ENCODE results near the gene PLEKHA8. TPM values are rescaled to one million over a fixed set of nuclear protein-coding genes. Genes with fewer than 3 reads are reported as not detected.
A peak's percentile ranks its signal among the peaks of the same experiment; 100 is the strongest.

PLEKHA8 gene, protein sequence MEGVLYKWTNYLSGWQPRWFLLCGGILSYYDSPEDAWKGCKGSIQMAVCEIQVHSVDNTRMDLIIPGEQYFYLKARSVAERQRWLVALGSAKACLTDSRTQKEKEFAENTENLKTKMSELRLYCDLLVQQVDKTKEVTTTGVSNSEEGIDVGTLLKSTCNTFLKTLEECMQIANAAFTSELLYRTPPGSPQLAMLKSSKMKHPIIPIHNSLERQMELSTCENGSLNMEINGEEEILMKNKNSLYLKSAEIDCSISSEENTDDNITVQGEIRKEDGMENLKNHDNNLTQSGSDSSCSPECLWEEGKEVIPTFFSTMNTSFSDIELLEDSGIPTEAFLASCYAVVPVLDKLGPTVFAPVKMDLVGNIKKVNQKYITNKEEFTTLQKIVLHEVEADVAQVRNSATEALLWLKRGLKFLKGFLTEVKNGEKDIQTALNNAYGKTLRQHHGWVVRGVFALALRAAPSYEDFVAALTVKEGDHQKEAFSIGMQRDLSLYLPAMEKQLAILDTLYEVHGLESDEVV
- 10 to 100 TPM; 10.8 to 10.9 TPM for total RNA-seq

DNA sequence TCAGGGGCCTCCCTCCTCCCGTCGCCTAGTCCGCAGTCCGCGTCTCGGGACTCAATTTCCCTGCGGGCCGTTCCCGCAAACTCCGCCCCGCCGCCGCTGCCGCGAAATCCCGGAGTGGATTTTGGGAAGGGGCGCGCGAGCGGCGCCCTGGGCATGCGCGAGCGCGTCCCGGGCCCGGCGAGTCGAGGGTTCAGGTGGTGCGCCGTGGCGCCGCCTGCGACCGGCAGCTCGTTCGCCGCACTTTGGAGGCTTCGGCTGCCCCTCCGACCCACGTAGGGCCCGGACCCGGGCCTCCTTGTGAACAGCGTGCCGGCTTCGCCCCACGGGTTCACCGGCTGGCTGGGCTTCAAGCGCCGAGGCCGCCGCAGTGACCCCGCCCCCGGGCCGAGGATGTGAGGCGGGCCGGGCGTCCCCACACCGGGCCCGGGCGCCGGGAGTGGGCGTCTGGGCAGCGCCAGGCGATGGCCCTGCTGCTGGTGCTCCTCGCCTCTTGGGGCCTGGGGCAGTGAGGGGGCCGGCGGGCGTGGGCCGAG, at the start of gene PLEKHA8:
TSS of gene PLEKHA8 (plus strand) at position 197 of the 533 bp plus-strand sequence. CDS start 351 bp downstream, outside the sequence.
- peak within 1 kb of the TSS; percentile 93 for H3K4me3 Mint-ChIP-seq
- no peaks in the 10 kb centered on the region for H3K9me3 Mint-ChIP-seq (ENCODE audit: low read depth)
- peak; percentile 60 for ATAC-seq
- DNase-seq = peak; percentile 90
- peak within 1 kb of the TSS; percentile 89 for H3K27ac Mint-ChIP-seq
- CTCF ChIA-PET = interaction anchor here (0.8 to 1.4 kb wide), 3 partner anchors 34 to 107 kb away, joined by 3 to 5 read pairs (median 3); no protein-coding TSS in a partner anchor
- peaks cover 1% of the 10 kb centered on the region for H3K36me3 Mint-ChIP-seq
- H3K27me3 Mint-ChIP-seq = no peaks in the 10 kb centered on the region
- peaks cover 28% of the 10 kb centered on the region for H3K4me1 Mint-ChIP-seq

DNA sequence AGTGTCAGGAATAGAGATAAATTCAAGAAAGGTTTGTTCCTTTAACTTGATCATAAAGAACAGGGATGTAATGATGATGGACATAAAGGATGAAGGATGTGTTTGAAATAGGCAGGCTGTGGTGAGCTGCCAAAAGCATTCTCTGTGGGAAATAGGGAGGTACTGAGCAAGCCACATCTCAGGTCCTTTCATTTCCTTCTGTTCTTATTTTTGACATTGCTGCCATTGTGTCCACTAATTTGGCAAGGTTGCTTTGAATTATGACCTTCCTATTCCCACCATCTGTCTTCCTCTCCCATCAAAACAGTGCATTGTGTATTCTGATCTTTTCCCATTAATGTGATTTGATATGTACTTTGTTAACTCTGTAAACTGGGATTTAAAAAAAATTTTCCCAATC, 48.1 kb upstream of the PLEKHA8 start:
- no peak overlapping the region for H3K4me3 Mint-ChIP-seq
- ATAC-seq (no peak), DNase-seq (no peak)
- CTCF ChIA-PET = interaction anchor here (1.1 to 1.2 kb wide), 2 partner anchors 13 to 59 kb away, joined by 3 read pairs; no protein-coding TSS in a partner anchor
- H3K36me3 Mint-ChIP-seq = peaks cover 3% of the 10 kb centered on the region
- no peaks in the 10 kb centered on the region for H3K4me1 Mint-ChIP-seq
- no peak overlapping the region for H3K27ac Mint-ChIP-seq
- H3K27me3 Mint-ChIP-seq = peaks cover 30% of the 10 kb centered on the region
- no peaks in the 10 kb centered on the region for H3K9me3 Mint-ChIP-seq (ENCODE audit: low read depth)

DNA sequence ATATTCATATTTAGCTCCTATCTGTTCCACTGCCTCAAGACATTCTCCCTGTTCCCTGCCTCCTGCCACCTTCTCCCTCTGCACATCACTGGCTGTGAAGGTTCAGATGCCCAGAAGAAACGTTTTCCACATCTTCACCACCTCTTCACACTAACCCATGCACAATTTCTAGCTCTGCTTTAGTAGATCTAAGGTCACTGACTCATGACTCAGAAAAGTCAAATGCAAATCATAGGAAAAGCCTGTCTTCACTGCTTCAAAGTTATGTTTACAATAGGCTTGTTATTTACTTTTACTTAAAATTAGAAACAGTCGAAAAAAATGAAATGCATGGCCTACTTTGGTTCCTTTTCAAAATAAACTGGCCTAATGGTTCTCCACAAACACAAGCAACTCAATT, 41.1 kb upstream of the PLEKHA8 start:
- no peak overlapping the region for H3K27ac Mint-ChIP-seq

DNA sequence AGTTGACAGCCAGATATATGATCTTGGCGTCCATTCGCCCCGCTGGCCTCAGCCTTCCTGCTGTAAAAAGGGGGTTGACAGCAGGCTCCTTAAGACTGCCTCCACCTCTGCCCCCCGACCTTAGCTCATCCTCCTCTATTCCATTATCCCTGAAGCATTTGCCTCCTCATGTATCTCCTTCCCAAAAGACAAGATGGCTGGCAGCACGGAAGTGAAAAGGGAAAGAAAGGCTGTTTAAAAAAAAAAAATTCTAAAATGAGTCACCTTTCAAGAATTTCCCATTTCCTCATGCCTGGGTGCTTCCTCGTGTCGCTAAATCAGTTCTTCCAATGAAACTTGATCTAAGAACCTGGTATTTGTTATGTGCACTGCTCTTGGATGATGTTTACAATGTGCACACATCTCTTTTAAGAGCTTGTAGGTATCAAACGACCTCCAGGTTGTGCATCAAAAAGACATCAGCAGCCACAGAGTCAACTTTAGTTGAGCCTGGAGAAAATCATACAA, 40.3 kb upstream of the PLEKHA8 start:
- ATAC-seq (no peak), DNase-seq (no peak)
- peaks cover 3% of the 10 kb centered on the region for H3K36me3 Mint-ChIP-seq
- H3K4me1 Mint-ChIP-seq = peaks cover 15% of the 10 kb centered on the region
- H3K9me3 Mint-ChIP-seq (ENCODE audit: low read depth) = no peaks in the 10 kb centered on the region
- CTCF ChIA-PET = interaction anchor here (1.6 to 1.8 kb wide), 2 partner anchors 19 to 40 kb away, joined by 3 to 4 read pairs; no protein-coding TSS in a partner anchor
- H3K27ac Mint-ChIP-seq = no peak overlapping the region
- peak overlapping the region; percentile 63 for H3K4me3 Mint-ChIP-seq
- H3K27me3 Mint-ChIP-seq = peaks cover 54% of the 10 kb centered on the region

More for the DNA sequence above, 41.1 kb upstream of the PLEKHA8 start:
- CTCF ChIA-PET = interaction anchor here (0.7 to 1.8 kb wide), 4 partner anchors 10 to 128 kb away, joined by 3 to 4 read pairs (median 4); no protein-coding TSS in a partner anchor
- Mint-ChIP-seq H3K36me3 (peaks cover 3% of the 10 kb centered on the region), H3K9me3 (ENCODE audit: low read depth) (no peaks in the 10 kb centered on the region), H3K27me3 (peaks cover 46% of the 10 kb centered on the region), H3K4me1 (peaks cover 15% of the 10 kb centered on the region), H3K4me3 (no peak overlapping the region)
- DNase-seq (no peak), ATAC-seq (no peak)

DNA sequence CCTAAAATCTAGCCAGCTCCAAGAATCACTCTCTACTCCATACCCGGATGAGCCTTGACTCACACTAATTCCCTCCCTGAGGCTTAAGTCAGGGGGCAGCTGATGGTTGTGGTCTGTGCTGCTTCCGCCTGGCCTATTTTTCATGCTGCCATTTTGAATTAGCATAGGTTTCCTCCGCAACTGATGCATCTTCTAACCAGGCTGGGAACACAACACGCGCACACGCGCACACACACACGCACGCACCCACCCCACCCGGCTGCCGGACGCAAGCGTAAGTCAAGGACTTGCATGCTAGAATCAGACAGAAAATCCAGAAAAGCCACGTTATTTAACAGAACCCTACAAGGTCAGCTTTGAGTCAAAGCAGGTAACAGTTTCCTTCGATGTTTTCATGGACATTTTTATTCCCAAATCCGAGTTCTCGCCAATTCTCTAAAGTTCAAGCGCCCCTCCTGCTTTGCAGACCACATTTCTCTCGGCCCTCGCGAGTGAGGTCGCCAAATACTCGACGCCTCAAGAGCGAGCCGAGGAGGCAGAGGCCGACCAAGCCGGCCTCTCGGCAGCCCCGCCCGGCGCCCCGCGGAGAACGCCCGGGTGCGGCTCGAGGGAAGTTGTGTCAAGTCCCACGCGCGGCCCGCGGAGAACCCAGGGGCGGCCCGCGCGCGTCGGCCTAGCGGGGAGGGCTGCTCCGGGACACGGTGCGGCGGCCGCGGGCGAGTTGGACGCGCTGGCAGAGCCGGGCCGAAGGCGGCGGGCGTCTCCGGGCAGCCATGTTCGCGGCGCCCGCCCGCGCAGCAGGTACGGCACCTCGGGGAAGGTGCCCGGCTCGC, 39.6 kb upstream of the PLEKHA8 start:
- Mint-ChIP-seq H3K36me3 (peaks cover 2% of the 10 kb centered on the region), H3K27ac (peak overlapping the region; percentile 64), H3K4me3 (peak overlapping the region; percentile 63), H3K27me3 (peaks cover 54% of the 10 kb centered on the region), H3K9me3 (ENCODE audit: low read depth) (no peaks in the 10 kb centered on the region), H3K4me1 (peaks cover 15% of the 10 kb centered on the region)
- CTCF ChIA-PET = interaction anchor here (1.6 to 1.8 kb wide), 2 partner anchors 18 to 39 kb away, joined by 3 to 4 read pairs; no protein-coding TSS in a partner anchor
- ATAC-seq (peak; percentile 56), DNase-seq (peak; percentile 43)

DNA sequence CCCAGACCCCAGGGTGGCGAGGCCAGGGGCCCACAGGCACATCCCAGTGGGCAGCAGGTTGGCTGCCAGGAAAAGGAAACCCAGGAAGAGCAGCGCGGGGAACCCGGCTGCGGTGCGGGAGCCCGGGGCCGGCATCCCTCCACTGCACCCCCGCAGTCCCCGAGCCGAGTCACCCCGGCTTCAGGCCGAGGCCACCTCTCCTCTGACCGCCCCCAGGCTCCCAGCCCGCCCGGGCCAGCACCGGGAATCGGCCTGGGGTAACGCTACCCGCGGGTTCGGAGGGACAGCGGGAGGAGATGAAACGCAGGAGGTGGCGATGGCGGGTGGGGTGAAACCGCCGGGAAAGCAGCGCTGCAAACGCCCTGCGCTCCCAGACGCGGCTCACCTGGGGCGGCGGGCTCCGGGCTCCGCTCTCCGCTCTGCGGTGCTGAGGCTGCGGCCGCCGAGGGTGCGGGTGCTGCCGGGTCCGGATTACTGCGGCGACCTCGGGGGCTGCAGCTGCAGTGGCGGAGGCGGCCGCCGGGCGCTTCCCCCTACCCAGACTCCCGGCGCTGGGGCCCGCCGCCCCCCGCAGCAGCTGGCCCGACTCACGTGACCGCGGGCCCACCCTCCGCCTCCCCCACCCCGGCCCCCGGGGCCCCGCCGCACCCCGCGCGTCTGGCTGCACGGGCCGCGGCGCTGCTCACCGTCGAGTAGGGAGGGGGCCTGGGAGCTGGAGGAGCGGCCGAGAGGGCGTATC, 38.8 kb upstream of the PLEKHA8 start, which contains the start of gene SCRN1:
TSS of gene SCRN1 (minus strand) at position 545 of the 739 bp plus-strand sequence. CDS start 20,734 bp downstream, outside the sequence.
- CTCF ChIA-PET = no interaction called here
- Mint-ChIP-seq H3K9me3 (ENCODE audit: low read depth) (no peaks in the 10 kb centered on the region), H3K4me3 (peak within 1 kb of the TSS; percentile 64), H3K27ac (peak within 1 kb of the TSS; percentile 64), H3K4me1 (peaks cover 15% of the 10 kb centered on the region), H3K27me3 (peaks cover 54% of the 10 kb centered on the region), H3K36me3 (peaks cover 2% of the 10 kb centered on the region)
- DNase-seq (no peak), ATAC-seq (peak; percentile 65)

DNA sequence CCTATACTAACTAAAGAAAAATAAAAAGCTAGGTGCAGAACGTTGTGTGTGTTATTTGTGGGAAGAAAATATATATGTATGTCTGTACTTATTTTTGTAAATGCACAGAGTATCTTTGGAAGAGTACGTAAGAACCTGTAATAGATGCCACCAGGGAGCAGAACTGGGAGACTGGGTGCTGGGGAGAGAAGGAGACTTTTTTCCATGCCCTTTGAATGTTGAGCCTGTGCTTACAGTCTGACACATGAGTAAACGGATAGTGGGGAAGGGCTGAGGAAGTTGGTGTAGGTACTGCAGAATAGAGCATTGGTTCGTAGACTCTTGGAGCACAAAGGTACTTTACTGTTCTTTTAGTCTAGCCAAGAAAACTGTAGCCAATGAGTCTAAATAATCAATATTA, 37.3 kb upstream of the PLEKHA8 start:
- Mint-ChIP-seq H3K27ac (no peak overlapping the region), H3K36me3 (peaks cover 2% of the 10 kb centered on the region), H3K9me3 (ENCODE audit: low read depth) (no peaks in the 10 kb centered on the region), H3K4me1 (peaks cover 12% of the 10 kb centered on the region), H3K4me3 (no peak overlapping the region), H3K27me3 (peaks cover 53% of the 10 kb centered on the region)
- no peak for DNase-seq
- ATAC-seq = no peak
- CTCF ChIA-PET = interaction anchor here (1.0 kb wide), 1 partner anchor 71 kb away, joined by 3 read pairs; no protein-coding TSS in a partner anchor

DNA sequence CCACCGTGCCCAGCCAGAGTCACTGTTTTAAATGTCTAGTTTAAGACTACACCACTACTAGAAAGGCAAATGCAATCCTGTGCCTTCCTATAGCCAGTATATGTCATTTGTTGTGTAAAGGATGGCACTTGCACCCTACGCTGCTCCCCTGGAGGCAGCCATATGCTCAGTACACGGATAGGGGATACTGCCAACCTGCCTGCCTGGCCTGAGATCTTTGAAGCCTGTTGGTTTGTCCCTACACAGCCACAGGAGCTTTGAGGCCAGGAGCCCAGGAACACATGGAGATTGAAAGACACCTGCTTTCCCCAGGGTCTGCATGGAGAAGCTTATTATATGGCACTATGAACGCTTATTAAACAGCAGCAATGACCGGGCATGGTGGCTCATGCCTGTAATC, 36.3 kb upstream of the PLEKHA8 start:
- H3K27ac Mint-ChIP-seq = no peak overlapping the region
- peaks cover 3% of the 10 kb centered on the region for H3K9me3 Mint-ChIP-seq (ENCODE audit: low read depth)
- H3K4me3 Mint-ChIP-seq = no peak overlapping the region
- H3K36me3 Mint-ChIP-seq = peaks cover 1% of the 10 kb centered on the region
- ATAC-seq (no peak), DNase-seq (no peak)
- peaks cover 58% of the 10 kb centered on the region for H3K27me3 Mint-ChIP-seq
- CTCF ChIA-PET = no interaction called here
- H3K4me1 Mint-ChIP-seq = peaks cover 12% of the 10 kb centered on the region

DNA sequence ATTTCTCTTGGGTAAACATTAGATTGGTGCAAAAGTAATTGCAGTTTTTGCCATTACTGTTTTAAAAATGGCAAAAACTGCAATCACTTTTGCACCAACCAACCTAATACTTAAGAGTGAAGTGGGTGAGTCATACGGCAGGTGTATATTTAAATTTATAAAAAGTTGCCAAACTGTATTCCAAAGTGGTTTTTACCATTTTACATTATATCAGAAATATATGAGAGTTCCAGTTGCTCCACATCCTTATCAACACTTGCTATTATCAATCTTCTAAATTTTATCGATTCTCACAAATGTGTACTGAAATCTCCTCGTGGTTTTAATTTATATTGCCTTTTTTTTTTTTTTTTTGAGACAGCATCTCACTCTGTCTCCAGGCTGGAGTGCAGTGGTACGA, 35.1 kb upstream of the PLEKHA8 start:
- Mint-ChIP-seq H3K27me3 (peaks cover 59% of the 10 kb centered on the region), H3K9me3 (ENCODE audit: low read depth) (peaks cover 3% of the 10 kb centered on the region), H3K4me3 (no peak overlapping the region), H3K27ac (no peak overlapping the region), H3K36me3 (peaks cover 3% of the 10 kb centered on the region), H3K4me1 (peaks cover 10% of the 10 kb centered on the region)
- DNase-seq (no peak), ATAC-seq (no peak)
- CTCF ChIA-PET = interaction anchor here (0.9 kb wide), 1 partner anchor 12 kb away, joined by 3 read pairs; no protein-coding TSS in a partner anchor

DNA sequence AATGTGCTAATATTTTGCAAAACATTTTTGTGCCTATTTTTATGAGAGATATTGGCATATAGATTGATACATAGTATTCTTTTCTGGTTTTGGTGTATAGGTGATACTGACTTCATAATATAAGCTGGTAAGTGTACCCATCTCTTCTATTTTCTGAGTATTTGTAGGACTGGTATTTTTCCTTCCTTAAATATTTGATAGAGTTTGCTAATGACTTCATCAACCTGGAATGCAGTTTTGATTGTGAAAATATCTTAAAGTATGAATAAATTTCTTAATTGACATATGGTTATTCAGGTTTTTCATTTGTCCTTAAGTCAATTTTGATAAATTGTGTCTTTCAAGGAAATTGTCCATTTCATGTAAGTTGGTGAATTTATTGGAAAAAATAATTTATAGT, 32.6 kb upstream of the PLEKHA8 start:
- DNase-seq = no peak
- CTCF ChIA-PET = no interaction called here
- H3K36me3 Mint-ChIP-seq = peaks cover 3% of the 10 kb centered on the region
- H3K27ac Mint-ChIP-seq = no peak overlapping the region
- peaks cover 5% of the 10 kb centered on the region for H3K9me3 Mint-ChIP-seq (ENCODE audit: low read depth)
- peaks cover 64% of the 10 kb centered on the region for H3K27me3 Mint-ChIP-seq
- no peaks in the 10 kb centered on the region for H3K4me1 Mint-ChIP-seq
- no peak for ATAC-seq
- no peak overlapping the region for H3K4me3 Mint-ChIP-seq

DNA sequence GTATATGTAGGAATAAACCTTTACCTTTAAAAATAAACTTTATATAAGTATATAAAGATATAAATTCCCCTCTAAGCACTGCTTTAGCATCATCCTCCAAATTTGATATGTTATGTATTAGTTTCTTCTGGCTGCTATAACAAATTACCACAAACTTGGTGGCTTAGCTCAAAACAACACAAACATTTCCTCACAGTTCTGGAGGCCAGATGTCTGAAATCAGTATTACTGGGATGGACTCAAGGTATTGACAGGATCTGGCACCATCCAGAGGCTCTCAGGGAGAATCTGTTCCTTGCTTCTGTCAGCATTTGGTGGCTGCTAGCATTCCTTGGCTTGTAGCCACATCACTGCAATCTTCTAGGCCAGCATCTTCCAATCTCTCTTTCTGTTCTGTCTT, 31.9 kb upstream of the PLEKHA8 start:
- CTCF ChIA-PET = no interaction called here
- peaks cover 3% of the 10 kb centered on the region for H3K36me3 Mint-ChIP-seq
- no peak overlapping the region for H3K4me3 Mint-ChIP-seq
- H3K4me1 Mint-ChIP-seq = no peaks in the 10 kb centered on the region
- peaks cover 62% of the 10 kb centered on the region for H3K27me3 Mint-ChIP-seq
- H3K27ac Mint-ChIP-seq = no peak overlapping the region
- ATAC-seq (no peak), DNase-seq (no peak)
- peaks cover 5% of the 10 kb centered on the region for H3K9me3 Mint-ChIP-seq (ENCODE audit: low read depth)

DNA sequence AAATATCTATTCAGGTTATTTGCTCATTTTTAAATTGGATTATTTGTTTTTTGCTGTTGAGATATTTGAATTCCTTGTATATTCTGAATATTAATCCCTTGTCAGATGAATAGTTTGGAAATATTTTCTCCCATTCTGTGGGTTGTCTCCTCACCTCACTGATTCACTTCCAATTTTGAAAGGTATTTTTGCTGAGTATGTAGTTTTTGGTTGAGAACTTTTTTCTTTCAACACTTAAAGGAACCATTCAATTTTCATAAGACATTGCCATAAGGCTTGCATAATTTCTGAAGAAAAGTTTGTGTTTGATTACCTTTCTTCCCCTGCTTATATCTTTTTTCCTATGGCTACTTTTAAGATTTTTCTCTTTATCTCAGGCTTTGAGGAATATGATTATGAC, 29.7 kb upstream of the PLEKHA8 start:
- H3K4me1 Mint-ChIP-seq = no peaks in the 10 kb centered on the region
- no peak overlapping the region for H3K27ac Mint-ChIP-seq
- peaks cover 52% of the 10 kb centered on the region for H3K27me3 Mint-ChIP-seq
- ATAC-seq (no peak), DNase-seq (no peak)
- CTCF ChIA-PET = no interaction called here
- no peak overlapping the region for H3K4me3 Mint-ChIP-seq
- peaks cover 3% of the 10 kb centered on the region for H3K36me3 Mint-ChIP-seq
- peaks cover 5% of the 10 kb centered on the region for H3K9me3 Mint-ChIP-seq (ENCODE audit: low read depth)

Data from activated CD8-positive, alpha-beta memory T cell treated with anti-CD3 and anti-CD28 coated beads, Interleukin-2, amount 10 ng/mL, durations not matched to agents 7 days and 5 days (primary cell).